ENCODE results near the gene SVBP.
"Not testable (repeated sequence)": the region's sequence is repeated elsewhere in the genome, so short reads cannot be mapped to it uniquely, and the experiment has no call there.

Gene SVBP, protein sequence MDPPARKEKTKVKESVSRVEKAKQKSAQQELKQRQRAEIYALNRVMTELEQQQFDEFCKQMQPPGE

DNA sequence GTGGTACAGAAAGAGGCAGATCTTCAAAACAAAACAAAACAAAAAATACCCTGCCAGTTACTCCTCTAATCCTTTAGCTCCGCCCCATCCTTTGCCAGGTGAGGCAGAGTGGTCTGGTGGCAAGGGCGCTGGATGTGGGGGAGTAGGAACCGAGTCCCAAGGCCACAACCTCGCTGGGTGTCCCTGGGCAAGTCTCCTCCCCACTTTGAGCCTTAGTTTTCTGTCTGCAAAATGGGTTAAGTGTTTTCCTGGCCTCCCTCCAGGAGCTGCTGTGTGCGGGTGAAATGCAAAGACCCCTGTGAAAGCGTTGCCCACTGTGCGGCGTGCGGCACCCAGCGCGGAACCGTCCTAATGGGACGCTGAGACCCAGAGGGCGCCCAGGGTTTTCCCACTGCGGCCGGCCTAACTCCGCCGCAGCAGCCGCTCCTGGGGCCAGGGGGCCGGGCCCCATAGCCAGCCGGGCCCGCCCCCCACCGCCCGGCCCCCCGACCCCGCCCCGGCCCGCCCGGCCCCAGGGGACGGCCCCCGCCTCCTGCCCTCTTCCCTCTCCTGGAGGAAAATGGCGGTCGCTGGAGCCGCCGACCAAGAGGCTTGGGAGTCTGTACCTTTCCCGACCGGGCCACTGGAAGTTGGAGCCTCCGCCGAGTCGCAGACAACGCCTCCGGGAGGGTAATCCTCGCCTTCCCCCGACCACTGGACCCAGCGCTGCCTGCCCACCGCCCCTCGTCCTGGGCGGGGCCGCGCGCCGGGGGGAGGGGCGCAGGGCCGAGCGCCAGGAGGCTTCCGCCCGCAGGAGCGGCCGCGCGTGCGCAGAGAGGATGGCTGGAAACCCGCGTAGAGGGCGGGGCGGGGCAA is at the start of gene SVBP, which contains the start of gene ERMAP:
SVBP (minus strand) TSS at position 813 of the 855 bp plus-strand sequence. CDS start 853 bp downstream, outside the sequence.
ERMAP (plus strand) TSS at position 538 of the 855 bp plus-strand sequence. CDS start 13,327 bp downstream, outside the sequence.
- FAIRE-seq: no peak

DNA sequence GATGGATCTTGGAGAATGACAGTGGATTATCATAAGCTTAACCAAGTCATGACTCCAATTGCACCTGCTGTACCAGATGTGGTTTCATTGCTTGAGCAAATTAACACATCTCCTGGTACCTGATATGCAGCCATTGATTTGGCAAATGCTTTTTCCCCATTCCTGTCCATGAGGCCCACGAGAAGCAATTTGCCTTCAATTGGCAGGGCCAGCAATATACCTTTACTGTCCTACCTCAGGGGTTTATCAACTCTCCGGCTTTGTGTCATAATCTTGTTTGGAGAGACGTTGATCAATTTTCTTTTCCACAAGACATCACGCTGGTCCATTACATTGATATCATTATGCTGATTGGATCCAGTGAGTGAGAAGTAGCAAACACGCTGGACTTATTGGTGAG is 49.4 kb upstream of the SVBP start:
- FAIRE-seq: no peak

DNA sequence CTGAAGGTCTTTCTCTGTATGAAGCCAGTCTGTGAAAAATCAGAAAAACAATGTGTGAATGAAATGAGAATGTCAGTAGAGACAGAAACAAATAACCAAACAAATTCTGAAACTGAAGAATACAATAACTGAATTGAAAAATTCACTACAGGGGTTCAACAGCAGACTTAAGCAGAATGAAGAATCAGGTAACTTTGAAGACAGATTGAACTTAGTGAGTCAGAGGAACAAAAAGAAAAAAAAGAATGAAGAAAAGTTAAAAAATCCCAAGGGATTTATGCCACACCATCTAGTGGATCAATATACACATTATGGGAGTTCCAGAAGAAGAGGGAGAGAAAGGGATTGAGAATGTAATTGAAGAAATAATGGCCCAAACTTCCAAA is 43.8 kb upstream of the SVBP start:
- FAIRE-seq: no peak

DNA sequence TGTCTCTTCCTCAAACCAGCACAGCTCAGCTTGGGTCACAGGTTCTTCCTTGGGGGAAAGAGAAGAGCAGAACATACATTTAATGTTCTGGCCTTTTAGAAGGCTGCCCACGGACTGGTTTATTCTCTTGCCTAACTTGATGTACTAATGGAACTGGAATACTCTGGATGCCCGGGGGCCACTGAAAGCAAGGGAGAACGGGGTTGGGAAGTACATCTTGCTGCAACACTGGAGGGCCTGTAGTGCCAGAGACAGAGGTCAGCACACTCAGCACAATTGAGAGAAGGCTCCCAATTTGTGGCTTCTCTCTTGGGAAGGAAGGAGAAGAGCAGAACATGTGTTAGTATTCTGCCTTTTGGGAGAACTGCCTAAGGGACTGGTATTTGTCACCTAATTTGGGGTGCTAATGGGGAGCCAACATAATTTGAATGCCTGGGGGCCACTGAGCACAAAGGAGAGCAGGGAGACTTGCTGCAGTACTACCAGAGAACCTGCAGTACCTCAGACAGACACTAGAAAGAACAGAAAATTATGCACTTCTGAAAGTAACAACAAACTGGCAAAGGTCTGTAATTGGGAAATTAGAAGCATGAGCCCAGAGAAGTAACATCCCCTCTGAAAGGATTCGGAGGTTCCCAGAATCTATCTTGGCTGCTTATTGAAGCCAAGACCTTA is 43.3 kb upstream of the SVBP start:
- FAIRE-seq: no peak

DNA sequence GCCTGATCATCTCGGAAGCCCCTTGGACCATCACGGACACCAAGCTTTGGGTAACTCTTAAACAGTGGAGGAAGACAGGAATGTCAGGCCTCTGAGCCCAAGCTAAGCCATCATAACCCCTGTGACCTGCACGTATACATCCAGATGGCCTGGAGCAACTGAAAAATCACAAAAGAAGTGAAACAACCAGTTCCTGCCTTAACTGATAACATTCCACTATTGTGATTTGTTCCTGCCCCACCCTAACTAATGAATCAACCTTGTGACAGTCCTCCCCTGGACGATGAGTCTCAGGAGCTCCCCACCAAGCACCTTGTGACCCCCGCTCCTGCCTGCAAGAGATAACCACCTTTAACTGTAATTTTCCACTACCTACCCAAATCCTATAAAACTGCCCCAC is 42.2 kb upstream of the SVBP start:
- FAIRE-seq: not testable (repeated sequence)

DNA sequence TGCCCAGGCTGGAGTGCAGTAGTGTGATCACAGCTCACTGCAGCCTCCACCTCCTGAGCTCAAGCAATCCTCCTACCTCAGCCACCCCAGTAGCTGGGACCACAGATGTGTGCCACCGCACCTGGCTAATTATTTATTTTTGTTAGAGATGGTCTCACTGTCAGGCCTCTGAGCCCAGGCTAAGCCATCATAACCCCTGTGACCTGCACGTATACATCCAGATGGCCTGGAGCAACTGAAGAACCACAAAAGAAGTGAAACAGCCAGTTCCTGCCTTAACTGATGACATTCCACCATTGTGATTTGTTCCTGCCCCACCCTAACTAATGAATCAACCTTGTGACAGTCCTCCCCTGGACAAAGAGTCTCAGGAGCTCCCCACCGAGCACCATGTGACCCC is 39.4 kb upstream of the SVBP start:
- not testable (repeated sequence) for FAIRE-seq

DNA sequence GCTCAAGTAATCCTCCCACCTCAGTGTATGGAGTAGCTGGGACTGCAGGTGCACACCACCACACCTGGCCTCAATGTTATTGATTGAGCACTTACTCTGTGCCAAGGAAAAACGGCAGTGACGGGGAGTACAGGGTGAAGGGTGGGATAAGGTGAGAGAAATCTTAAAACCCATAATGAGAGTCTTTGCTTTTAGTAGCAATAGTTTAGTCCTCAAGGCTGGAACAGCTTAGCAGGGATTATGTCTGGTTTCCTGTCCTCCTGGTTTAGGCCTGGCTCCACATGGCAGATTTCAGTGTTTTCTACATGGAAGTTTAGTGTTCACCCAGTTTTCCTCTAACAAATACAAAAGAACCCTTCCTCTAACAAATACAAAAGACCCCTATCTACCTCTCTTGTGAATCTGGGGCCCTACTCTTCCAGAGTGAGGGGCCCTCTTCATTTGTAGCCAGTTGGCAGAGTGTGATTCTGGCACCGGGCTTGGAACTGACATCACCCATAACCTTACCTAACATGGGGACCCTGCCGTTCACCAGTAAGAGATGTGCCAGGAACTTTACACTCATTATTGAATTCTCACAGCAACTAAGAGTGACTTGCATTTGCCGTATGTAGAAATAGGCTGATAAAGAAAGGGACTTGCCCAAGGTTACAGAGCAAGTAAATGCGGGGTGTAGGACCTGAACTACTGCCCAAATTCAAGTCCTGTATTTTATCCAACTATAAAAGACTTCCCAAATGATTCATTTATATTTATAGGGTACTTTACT is 36.1 kb upstream of the SVBP start:
- no peak for FAIRE-seq

DNA sequence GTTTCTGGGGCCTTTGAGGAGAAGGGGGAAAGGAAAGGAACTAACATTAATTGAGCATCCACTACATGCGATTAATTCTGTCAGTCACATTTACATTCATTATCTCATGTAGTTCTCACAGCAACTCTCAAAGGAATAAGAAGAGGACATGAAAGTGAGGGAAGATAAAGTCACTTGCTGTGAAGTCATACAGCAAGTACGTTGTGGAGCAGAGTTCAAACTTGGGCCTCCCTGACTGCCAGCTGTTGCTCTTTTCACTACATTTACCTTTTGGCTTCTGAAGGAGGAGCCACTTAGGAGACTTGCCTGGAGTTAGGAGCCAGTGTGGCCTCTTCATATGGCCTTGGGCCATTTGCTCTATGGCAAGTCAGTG is 35.4 kb upstream of the SVBP start:
- no peak for FAIRE-seq

DNA sequence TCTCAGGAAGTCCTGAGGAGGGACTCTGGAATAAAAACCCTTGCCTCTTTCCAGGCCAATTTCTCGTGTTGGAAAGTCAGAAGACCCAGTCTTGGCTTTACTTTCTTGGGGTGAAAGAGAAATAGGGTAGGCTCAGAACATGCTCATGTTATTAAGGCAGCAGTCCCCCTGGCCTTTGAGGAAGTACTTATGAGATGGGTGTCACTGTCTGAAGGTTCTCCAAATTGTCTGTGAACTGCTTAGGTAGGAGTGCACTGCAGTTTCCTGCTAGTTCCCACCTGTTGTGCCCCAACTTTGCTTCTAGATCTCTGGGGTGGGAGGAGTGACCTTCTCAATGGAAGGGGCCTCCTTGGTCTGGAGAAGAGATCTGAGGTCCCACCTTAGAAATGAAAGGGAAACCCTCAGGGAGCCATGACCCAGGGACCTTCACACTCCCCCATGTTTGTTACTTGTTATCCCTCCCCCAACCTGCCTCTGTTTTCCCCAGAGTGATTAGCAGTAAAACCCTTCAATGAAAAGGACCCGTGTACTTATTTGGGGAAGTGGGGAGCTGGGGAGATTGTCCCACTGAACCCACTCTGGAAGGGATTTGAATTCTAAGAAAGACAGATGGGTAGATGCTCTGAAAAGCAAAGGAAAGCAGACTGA is 34.9 kb upstream of the SVBP start:
- FAIRE-seq: no peak

DNA sequence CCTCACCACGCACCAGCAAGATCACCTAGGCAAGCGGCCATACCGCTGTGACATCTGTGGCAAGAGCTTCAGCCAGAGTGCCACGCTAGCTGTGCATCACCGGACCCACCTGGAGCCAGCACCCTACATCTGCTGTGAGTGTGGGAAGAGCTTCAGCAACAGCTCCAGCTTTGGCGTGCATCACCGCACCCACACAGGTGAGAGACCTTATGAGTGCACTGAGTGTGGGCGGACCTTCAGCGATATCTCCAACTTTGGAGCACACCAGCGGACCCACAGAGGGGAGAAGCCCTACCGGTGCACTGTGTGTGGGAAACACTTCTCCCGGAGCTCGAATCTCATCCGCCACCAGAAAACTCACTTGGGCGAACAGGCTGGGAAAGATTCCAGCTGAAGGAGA is 34.2 kb upstream of the SVBP start:
- FAIRE-seq: no peak

DNA sequence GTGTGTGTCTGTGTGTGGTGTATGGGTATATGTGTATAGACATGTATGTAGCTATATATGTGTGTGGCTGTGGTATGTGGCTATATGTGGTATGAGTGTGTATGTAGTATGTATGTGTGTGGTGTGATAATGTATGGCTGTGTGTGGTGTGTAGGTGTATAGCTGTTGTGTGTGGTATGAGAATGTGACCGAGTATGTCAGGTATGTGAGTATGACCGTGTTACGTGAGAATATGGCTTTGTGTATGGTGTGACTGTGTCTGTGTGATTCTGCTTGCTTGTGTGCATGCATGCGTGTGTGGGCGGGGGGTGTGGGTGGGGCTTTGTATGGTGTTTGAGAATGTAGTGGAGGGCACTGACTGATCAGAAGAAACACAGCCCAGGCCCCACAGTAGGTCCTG is 32.7 kb upstream of the SVBP start:
- FAIRE-seq: no peak

DNA sequence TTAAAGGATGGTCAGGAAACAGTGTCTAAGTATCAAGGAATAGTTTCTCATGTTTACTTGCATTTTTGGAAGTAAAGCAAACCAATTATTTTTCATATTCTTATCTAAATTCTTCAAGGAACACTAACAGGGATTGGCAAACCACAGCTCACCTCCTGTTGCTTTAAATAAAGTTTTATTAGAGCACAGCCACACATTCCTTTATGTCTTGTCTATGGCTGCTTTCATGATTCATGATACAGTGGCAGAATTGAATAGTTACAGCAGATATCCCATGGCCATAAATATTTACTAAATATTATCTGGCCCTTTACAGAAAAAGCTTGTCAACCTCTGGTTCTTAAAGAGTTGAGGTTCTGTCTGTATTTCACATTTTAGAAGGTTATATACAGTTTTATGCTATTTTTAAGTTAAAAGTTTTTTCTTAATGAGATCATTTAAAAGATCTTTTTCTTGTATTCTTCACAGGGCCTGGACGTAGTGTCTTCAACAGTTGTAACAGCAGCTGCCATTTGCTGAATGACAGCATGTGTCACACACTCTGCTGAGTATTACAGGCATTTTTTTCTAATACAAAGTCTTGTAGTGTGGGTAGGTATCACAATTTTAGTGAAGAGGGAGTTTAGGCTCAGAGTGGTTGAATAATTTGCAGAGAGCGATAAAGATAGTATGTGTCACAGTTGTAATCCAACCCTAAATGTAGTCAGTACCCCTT is 31.8 kb upstream of the SVBP start:
- no peak for FAIRE-seq

DNA sequence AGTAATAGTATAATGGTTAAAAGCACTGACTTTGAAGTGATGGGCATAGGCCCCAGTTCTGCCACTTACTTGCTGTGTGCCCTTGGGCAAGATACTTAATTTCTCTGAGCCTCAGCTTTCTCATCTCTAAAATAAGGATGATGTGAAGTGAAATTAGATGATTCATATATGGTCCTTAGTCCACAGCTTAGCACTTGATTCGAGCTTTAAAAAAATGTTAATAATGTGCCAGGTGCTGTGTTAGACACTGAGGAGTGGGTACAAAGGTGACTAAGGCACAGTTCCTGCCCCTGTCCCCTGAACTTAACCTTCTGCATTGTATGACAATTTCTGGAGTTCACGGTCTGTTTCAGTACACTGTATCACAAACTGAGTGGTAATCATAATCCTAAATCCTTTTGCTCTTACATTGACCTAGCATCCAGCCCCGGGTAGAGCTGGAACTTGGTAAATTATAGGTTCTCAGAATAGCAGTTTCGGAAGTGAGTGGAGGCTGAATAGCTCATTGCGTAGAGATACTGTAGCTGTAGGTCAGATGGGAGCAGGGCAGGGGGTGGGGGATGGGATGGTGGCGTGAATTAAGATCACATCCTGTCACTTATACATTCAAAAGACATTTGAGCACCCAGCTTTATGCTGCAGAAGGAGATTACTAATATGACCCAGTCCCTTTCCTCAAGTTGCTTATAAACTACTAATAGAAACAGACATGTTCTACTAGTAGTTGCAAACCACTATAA is 30.7 kb upstream of the SVBP start:
- no peak for FAIRE-seq

DNA sequence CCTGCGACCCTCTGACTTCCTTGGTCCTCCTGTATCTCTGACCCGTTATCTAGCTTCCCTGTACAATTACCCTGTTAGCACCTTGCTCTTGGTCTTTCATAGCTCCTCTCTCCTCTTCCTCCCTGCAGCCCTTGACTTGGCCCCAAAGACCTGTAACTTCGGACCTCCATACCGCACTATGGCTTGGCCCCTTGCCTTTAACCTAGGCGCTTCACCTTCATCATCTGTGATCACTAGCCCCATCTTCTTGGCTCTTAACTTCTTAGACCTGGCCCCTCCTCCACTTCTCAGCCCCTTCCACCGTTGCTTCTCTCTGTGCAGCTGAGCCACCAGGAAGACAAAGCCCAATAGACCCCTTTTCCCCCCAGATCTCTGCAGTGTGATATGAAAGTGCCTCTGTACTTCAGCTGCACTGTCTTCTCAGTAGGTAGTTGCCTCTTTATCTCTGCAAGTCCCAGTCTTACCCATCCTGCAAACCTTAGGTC is 30.0 kb upstream of the SVBP start:
- no peak for FAIRE-seq

DNA sequence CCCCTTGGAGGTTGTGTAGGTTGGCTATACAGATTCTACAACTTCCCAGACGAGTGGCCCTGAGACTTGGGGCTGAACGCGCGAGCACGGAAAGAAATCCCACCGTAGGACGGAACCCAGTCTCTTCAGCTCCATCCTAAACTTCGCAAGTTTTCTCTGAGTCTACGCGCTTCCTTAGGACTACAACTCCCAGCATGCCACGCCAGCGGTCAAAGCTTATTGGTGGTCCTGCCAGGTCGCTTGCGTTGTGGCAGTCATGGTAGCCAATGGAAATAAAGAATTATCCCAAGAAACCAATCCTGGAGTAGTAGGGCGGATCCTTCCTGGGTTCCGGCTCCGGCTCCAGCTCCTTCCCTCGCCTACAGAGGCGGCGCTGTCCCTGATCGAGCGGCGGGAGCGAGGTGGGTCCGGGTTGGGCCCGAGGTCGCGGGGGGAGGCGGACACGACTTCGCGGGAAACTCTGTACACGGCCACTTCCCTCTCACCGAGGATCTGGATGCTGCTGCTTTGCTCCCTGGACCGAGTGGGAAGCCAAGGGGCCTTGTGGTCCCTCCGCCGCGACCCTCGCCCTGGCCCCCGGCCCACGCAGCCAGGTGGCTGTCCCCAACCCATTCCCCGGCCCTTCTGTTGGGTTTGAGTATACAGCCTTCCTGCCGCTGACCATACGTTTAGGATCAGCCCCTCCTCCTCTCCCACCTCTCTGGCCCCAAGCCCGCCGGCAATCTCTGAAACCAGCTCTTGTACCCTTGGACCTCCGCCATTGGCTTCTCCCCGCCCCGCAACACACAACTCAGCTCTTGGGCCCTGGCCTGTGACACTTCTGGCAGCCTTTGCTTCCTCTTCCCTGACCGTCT is 29.3 kb upstream of the SVBP start, which contains the start of gene ZNF691:
ZNF691 (plus strand) TSS at position 357 of the 854 bp plus-strand sequence. CDS start 3,046 bp downstream, outside the sequence.
- FAIRE-seq: peak; percentile 21

DNA sequence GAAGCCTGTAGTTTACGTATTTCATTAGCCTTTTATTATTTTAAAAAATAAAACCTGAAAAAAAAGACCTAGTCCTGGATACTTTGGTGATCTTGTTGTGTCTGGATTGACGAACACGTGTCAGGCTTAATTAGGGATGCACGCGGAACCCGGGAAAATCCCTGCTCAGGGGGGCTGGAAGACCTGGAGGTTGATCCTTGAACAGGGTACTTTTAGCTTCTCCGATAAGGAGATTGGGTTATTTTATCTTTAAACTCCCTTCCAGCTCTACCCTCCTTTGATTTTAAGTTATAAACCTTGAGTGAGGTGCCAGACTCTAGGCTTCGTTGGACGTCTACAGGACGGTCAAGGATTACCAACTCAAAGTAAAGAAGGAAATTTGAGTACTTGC is 28.7 kb upstream of the SVBP start:
- FAIRE-seq: no peak

DNA sequence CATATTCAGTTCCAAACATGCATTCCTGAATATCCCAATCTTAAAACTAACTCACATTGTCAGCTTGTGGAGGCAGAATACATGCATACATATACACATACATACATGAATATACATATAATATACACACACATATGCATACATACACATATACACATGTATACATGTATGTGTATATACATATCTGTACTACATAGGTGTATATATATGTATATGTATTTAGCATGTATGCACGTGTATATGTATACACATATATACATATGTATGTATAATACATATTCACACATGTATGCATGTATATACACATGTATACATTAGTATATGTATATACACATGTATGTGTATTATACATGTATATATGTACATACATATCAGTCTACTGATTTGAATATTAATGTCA is 28.0 kb upstream of the SVBP start:
- FAIRE-seq: no peak

DNA sequence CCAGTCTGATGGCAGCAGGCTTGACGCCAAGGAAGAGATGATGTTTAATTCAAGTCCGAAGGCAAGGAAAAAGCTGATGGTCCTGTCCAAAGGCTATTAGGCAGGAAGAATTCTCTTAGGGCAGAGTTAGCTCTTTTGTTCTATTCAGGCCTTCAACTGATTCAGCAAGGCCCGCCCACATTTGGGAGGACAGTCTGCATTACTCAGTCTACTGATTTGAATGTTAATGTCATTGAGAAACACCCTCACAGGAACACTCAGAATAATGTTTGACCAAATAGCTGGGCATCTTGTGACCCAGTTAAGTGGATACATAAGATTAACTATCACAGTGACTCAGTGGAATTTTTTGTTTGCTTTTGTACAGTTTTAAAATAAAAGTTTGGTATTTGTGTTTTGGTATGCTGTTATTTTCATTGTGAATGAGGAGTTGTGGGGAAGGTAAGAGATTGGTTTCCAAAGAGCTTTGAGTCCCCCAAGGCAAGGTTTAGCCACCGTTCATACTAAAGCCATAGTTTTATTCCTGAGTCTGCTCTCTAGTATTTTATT is 27.5 kb upstream of the SVBP start:
- FAIRE-seq: no peak

DNA sequence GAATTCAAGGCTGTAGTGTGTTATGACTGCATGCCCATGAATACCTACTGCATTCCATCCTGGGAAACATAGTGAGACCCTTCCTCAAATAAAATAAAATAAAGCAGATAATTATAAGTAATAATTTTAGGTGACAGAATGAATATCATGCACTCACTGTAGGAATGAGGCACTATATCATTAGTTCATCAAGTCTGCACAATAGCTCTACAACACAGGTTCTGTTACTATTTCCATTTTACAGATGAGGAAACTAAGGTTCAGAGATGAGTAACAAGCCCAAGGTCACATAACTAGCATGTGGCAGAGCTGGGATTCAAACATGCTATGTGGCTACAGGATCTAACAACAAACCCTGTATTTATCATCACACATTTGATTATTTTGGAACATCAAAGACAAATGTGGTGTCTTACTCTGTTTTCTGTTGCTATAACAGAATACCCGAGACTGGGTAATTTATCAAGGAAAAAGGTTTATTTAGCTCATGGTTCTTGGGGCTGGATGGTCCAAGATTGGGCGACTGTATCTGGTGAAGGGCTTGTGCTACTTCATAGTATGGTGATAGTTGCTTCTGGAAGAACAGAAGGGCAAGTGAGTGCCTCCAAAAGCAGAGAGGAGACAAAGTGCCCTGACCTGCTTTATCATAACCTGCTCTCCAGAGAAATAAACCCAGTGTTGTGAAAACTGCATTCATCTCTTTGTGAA is 24.4 kb upstream of the SVBP start:
- FAIRE-seq: no peak

Data from colon (tissue), 2 donors.